Muscle layer of duodenum (tissue), 2 donors: ENCODE measurements around the gene CHST13.

ENCODE experiments used
- H3K27ac ChIP-seq: one replicate; pipeline ENCODE4 v1.7.0; 2013; ENCODE audit warnings: mild to moderate bottlenecking, low read length
- H3K27me3 ChIP-seq: one replicate; pipeline ENCODE4 v1.7.0; 2013; ENCODE audit warnings: low read depth, mild to moderate bottlenecking, control low read depth, low read length
- H3K36me3 ChIP-seq, 2 donors: one replicate each; pipeline ENCODE4 v1.7.0; 2013; ENCODE audit warnings: low read length in 2 of 2, control low read depth in 1 of 2, mild to moderate bottlenecking in 1 of 2; ENCODE audit not compliant: insufficient read depth in 2 of 2, control insufficient read depth in 1 of 2
- H3K4me1 ChIP-seq, 2 donors: one replicate each; pipeline ENCODE4 v1.7.0; 2013; ENCODE audit warnings: low read length in 2 of 2, mild to moderate bottlenecking in 2 of 2, control low read depth in 1 of 2, moderate library complexity in 1 of 2; ENCODE audit not compliant: insufficient read depth in 2 of 2, control insufficient read depth in 1 of 2
- H3K4me3 ChIP-seq, 2 donors: one replicate each; pipeline ENCODE4 v1.7.0; 2013; ENCODE audit warnings: low read length in 2 of 2, low read depth in 1 of 2, mild to moderate bottlenecking in 1 of 2
- H3K9me3 ChIP-seq, 2 donors: one replicate each; pipeline ENCODE4 v1.7.0; 2013; ENCODE audit warnings: low read length in 2 of 2, control low read depth in 1 of 2, mild to moderate bottlenecking in 1 of 2; ENCODE audit not compliant: control insufficient read depth in 1 of 2
- donor health status: healthy.

The CHST13 gene

DNA sequence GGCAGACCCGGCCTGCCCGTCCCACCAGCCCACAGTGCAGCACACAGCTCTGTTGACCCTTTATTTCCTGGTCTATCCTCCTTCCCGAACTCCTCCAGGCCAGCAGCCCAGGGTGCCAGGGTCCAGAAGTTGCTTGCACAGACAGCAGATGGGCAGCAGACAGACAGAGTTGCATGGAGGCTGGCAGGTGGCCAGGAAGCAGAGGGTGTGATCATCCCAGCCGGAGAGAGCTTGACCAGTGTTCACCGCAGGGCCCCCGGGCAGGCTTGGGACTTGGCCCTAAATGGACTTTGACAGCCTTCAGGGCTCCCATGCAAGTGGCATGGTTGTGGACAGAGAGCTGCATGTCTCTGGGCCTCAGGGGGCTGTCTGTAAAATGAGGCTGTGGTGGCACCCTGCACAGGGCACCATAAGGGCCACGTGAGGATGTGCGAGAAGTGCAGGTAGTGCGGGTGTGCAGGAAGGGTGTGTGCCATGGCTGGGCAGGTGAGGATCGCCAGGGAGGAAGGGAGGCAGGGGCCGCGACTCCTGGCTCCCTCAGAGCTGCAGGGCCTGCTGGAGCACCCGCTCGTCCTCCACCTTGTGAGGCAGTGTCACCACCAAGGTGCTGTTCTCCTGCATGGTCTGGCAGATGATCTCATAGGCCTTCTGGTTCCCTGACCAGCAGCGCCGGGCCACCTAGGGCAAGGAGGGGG, 42.0 kb upstream of the CHST13 start:
- Histone ChIP-seq H3K27ac (no peak overlapping the region), H3K9me3 (no peaks in the 10 kb centered on the region), H3K36me3 (no peaks in the 10 kb centered on the region), H3K4me3 (no peak overlapping the region), H3K27me3 (no peaks in the 10 kb centered on the region), H3K4me1 (no peaks in the 10 kb centered on the region)

- Histone ChIP-seq H3K9me3 (no peaks in the 10 kb centered on the region), H3K36me3 (no peaks in the 10 kb centered on the region), H3K4me3 (no peak overlapping the region), H3K27ac (no peak overlapping the region), H3K27me3 (no peaks in the 10 kb centered on the region), H3K4me1 (no peaks in the 10 kb centered on the region)
Measured at GRCh38 chr3:126482503-126483255, 41.3 kb upstream of the CHST13 start.

DNA sequence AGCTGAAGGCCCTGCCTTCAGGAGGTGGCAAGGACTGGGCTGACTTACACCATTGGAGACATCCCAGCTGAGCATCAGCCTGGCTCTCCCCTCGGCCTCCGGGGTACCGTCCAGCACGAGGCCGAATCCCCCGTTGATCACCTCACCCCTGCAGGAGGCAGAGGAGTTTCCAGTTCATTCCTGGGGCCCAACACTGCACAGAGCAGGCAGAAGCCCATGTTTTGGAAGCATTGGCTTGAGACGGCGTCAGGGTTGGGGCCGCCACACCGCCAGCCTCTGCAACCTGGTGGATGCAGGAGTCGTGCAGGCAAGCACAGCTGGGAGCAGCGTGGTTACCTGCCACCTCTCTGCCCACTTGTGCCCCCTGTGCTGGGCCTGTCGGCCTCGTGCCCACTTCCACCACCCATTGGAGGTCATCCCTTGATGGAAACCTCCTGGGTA, 40.6 kb upstream of the CHST13 start:
- Histone ChIP-seq H3K27ac (no peak overlapping the region), H3K4me1 (no peaks in the 10 kb centered on the region), H3K4me3 (no peak overlapping the region), H3K36me3 (no peaks in the 10 kb centered on the region), H3K9me3 (no peaks in the 10 kb centered on the region), H3K27me3 (no peaks in the 10 kb centered on the region)

DNA sequence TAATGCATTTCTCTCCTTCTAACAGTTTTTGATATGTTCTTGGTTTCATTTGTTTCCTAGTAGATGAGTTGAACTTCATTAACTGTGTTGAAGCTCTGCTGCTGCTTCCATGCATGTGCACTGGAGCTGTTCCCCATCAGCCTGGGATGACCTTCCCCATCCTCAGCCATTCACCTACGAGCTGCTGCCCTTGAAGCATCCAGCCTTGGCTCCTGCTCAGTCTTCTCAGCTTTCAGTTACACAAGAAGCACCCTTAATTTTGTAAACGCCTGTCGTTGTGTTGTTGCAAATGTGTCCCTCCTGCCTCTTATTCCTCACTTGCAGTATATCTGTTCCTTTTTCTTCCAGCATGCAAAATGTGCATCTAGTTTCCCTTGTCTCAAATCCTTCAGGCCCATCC, 39.8 kb upstream of the CHST13 start:
- no peaks in the 10 kb centered on the region for H3K27me3 ChIP-seq
- H3K27ac ChIP-seq = no peak overlapping the region
- H3K9me3 ChIP-seq = no peaks in the 10 kb centered on the region
- H3K4me3 ChIP-seq = no peak overlapping the region
- H3K4me1 ChIP-seq = no peaks in the 10 kb centered on the region
- no peaks in the 10 kb centered on the region for H3K36me3 ChIP-seq

GRCh38 chr3:126484662-126485061, 39.3 kb upstream of the CHST13 start:
- H3K27ac ChIP-seq = no peak overlapping the region
- H3K9me3 ChIP-seq = no peaks in the 10 kb centered on the region
- H3K27me3 ChIP-seq = no peaks in the 10 kb centered on the region
- no peaks in the 10 kb centered on the region for H3K36me3 ChIP-seq
- H3K4me3 ChIP-seq = no peak overlapping the region
- no peaks in the 10 kb centered on the region for H3K4me1 ChIP-seq

DNA sequence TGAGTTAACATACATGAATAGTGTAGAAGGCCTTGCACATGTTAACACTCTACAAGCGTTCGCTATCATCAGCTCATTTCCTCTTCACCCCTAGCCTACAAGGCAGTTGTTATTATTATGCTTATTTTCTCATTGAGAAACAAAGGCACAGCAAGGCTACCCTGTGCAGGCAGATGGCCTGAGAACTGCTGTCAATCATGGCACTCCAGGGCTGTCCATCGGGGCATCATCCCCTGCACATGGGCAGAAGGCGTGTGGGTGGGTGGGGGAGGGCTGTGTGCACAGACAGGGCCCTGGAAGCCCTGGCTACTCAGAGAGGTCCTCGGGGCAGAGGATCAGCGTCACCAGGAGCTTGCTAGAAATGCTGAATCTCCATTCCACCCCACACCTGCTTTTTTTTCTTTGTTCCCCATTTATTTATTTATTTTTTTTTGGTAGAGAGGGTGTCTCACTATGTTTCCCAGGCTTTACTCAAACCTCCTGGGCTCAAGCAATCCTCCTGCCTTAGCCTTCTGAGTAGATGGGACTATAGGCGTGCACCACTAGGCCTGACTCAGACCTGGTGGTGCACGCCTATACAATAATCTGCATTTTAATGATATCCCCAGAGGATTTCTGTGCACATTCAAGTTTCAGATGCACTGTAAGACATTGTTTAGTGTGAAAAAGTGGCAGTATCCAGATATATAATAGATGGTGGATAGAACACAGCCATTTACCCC, 38.6 kb upstream of the CHST13 start:
- H3K4me3 ChIP-seq = no peak overlapping the region
- H3K27me3 ChIP-seq = no peaks in the 10 kb centered on the region
- no peaks in the 10 kb centered on the region for H3K36me3 ChIP-seq
- no peak overlapping the region for H3K27ac ChIP-seq
- no peaks in the 10 kb centered on the region for H3K4me1 ChIP-seq
- H3K9me3 ChIP-seq = no peaks in the 10 kb centered on the region

DNA sequence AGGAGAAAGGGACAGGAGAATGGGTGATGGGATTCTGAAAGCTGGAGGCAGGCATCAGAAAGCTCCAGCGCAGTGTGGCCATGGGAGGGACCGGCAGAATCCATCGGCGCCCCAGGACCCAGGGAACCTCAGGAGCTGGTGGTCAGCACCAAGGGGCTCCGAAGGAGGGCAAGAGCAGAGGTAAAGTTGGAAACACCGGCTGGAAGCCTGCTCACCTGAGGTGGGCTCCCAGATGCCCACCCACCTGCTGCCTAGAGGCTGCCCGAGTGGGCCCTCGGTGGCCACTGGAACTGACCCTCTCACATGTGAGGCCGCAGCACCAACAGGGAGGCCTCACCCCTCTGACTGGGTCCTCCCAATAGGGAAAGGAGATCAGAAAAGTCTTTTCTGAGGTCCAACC, 38.0 kb upstream of the CHST13 start:
- Histone ChIP-seq H3K36me3 (no peaks in the 10 kb centered on the region), H3K4me1 (no peaks in the 10 kb centered on the region), H3K4me3 (no peak overlapping the region), H3K9me3 (no peaks in the 10 kb centered on the region), H3K27me3 (no peaks in the 10 kb centered on the region), H3K27ac (no peak overlapping the region)

- Histone ChIP-seq H3K27me3 (no peaks in the 10 kb centered on the region), H3K9me3 (no peaks in the 10 kb centered on the region), H3K27ac (no peak overlapping the region), H3K36me3 (no peaks in the 10 kb centered on the region), H3K4me1 (no peaks in the 10 kb centered on the region), H3K4me3 (no peak overlapping the region)
Measured at GRCh38 chr3:126486360-126486847, 37.6 kb upstream of the CHST13 start.

- Histone ChIP-seq H3K4me1 (no peaks in the 10 kb centered on the region), H3K9me3 (no peaks in the 10 kb centered on the region), H3K27ac (no peak overlapping the region), H3K27me3 (no peaks in the 10 kb centered on the region), H3K36me3 (no peaks in the 10 kb centered on the region), H3K4me3 (no peak overlapping the region)
Measured at GRCh38 chr3:126487151-126487771, 36.7 kb upstream of the CHST13 start.

GRCh38 chr3:126488185-126488584, 35.8 kb upstream of the CHST13 start:
- Histone ChIP-seq H3K4me1 (no peaks in the 10 kb centered on the region), H3K27me3 (no peaks in the 10 kb centered on the region), H3K36me3 (no peaks in the 10 kb centered on the region), H3K27ac (no peak overlapping the region), H3K4me3 (no peak overlapping the region), H3K9me3 (no peaks in the 10 kb centered on the region)
